Activated CD8-positive, alpha-beta T cell treated with anti-CD3 and anti-CD28 coated beads for 36 hours (primary cell): Measurements from ENCODE around the gene SOWAHA. TPM values are rescaled to one million over a fixed set of nuclear protein-coding genes. Genes with fewer than 3 reads are reported as not detected.
A peak's percentile ranks its signal among the peaks of the same experiment; 100 is the strongest.

Experiments used
- ATAC-seq: fragments of 200-7000 bp; cut with Tn5 transposase; one replicate; pipeline ENCODE4 v1.10.0; 2021; ENCODE audit warnings: mild to moderate bottlenecking, moderate library complexity
- CTCF ChIA-PET: fragments of 350-600 bp; sonication (Branson Sonifier 250); formaldehyde crosslinking; loops from one replicate; lab custom pipeline; 2021; ENCODE audit warnings: antibody characterized with exemption; lab: Charles Lee
- POLR2A ChIA-PET: fragments of 350-600 bp; sonication (Branson Sonifier 250); formaldehyde crosslinking; loops from one replicate; lab custom pipeline; 2021; ENCODE audit warnings: antibody characterized with exemption; lab: Charles Lee
- DNase-seq: peaks from one replicate; pipeline ENCODE4 v3.0.0-alpha.2; 2020
- H3K27ac Mint-ChIP-seq: one replicate; pipeline ENCODE4 v1.8.0; 2021; ENCODE audit warnings: mild to moderate bottlenecking, mixed read lengths
- H3K27me3 Mint-ChIP-seq: one replicate; pipeline ENCODE4 v1.8.0; 2021; ENCODE audit warnings: mixed read lengths
- H3K36me3 Mint-ChIP-seq: one replicate; pipeline ENCODE4 v1.8.0; 2021; ENCODE audit warnings: low read depth, mixed read lengths
- H3K4me1 Mint-ChIP-seq: one replicate; pipeline ENCODE4 v1.8.0; 2021; ENCODE audit warnings: low read depth, mixed read lengths
- H3K4me3 Mint-ChIP-seq: one replicate; pipeline ENCODE4 v1.8.0; 2021; ENCODE audit warnings: mild to moderate bottlenecking, moderate library complexity, mixed read lengths
- H3K9me3 Mint-ChIP-seq: one replicate; pipeline ENCODE4 v1.8.0; 2021; ENCODE audit warnings: mixed read lengths
- CTCF ChIP-seq: fragments of 200-600 bp; IDR thresholded peaks from one replicate; pipeline ENCODE4 v1.8.0; 2022; ENCODE audit warnings: antibody characterized with exemption, mild to moderate bottlenecking
- intact Hi-C: fragments of 100-400 bp; cut with micrococcal nuclease; formaldehyde crosslinking; loops from one replicate; pipeline ENCODE4 v1.10.0; 2022
- total RNA-seq, 2 experiments: library from RNA; stranded (reverse); gene quantifications; one replicate each; pipeline ENCODE4 v1.2.3, GENCODE V29; 2021

SOWAHA gene
- total RNA-seq, 2 experiments from 2014 or later, result not detected

DNA sequence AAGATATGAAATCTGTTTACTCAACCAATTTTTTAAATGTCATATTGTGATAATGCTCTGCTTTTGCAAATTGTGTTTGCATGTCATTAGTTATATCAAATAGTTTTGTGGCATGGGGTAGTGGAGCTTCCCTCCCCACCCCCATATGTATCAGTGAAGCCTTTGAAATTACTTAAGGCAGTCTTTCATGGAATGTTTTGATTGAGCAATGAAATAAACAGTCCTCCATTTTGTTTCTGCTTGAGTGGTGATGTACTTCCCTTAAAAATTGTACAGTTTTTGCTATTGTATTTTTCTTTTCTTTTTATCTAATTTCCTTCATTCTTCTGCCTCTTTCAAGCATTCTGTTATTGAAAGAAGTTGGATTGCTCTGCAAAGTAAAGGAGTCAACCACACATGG lies 3.5 kb downstream of the SOWAHA start:
- DNase-seq, result no peak
- no peaks in the 10 kb centered on the region for H3K9me3 Mint-ChIP-seq
- H3K4me1 Mint-ChIP-seq, result peaks cover 15% of the 10 kb centered on the region
- no peak overlapping the region for H3K27ac Mint-ChIP-seq
- TF ChIP-seq CTCF, result no peak
- no peak for ATAC-seq
- ChIA-PET CTCF (interaction anchor here (1.0 to 6.0 kb wide), 8 partner anchors 13 to 430 kb away, joined by 3 to 62 read pairs (median 6); partner anchors contain the start of genes CCNI2, KIF3A and SHROOM1), POLR2A (interaction anchor here (1.9 kb wide), 1 partner anchor 12 kb away, joined by 6 read pairs; no protein-coding TSS in a partner anchor)
- H3K4me3 Mint-ChIP-seq, result no peak overlapping the region
- no peaks in the 10 kb centered on the region for H3K36me3 Mint-ChIP-seq
- H3K27me3 Mint-ChIP-seq, result peaks cover 36% of the 10 kb centered on the region
- intact Hi-C loops, result no loop called here

GRCh38 chr5:132817011-132817410 lies 3.9 kb downstream of the SOWAHA start:
- Mint-ChIP-seq H3K36me3 (no peaks in the 10 kb centered on the region), H3K9me3 (no peaks in the 10 kb centered on the region), H3K27ac (no peak overlapping the region), H3K4me3 (no peak overlapping the region), H3K4me1 (peaks cover 15% of the 10 kb centered on the region), H3K27me3 (peaks cover 34% of the 10 kb centered on the region)
- ChIA-PET CTCF (interaction anchor here (0.9 to 6.0 kb wide), 12 partner anchors 9 to 431 kb away, joined by 3 to 62 read pairs (median 6); partner anchors contain the start of genes CCNI2, KIF3A and SHROOM1), POLR2A (interaction anchor here (0.8 to 1.9 kb wide), 2 partner anchors 12 to 15 kb away, joined by 3 to 6 read pairs; no protein-coding TSS in a partner anchor)
- TF ChIP-seq CTCF, result no peak
- intact Hi-C loops, result no loop called here
- ATAC-seq (no peak), DNase-seq (no peak)

- no peak for TF ChIP-seq CTCF
- peak; percentile 39 for DNase-seq
- no peak overlapping the region for H3K27ac Mint-ChIP-seq
- intact Hi-C loops, result no loop called here
- H3K36me3 Mint-ChIP-seq, result no peaks in the 10 kb centered on the region
- H3K9me3 Mint-ChIP-seq, result no peaks in the 10 kb centered on the region
- ChIA-PET POLR2A (interaction anchor here (1.0 to 1.8 kb wide), 3 partner anchors 12 to 329 kb away, joined by 3 to 4 read pairs (median 4); partner anchors contain the start of genes GDF9, IRF1 and UQCRQ), CTCF (interaction anchor here (1.0 to 6.0 kb wide), 50 partner anchors 8 to 450 kb away, joined by 3 to 62 read pairs (median 6); partner anchors contain the start of genes CCNI2, GDF9, IL13 and KIF3A)
- H3K27me3 Mint-ChIP-seq, result peaks cover 33% of the 10 kb centered on the region
- H3K4me1 Mint-ChIP-seq, result peaks cover 8% of the 10 kb centered on the region
- peak overlapping the region; percentile 64 for H3K4me3 Mint-ChIP-seq
- ATAC-seq, result peak; percentile 15
Measured at GRCh38 chr5:132819468-132819867, 6.4 kb downstream of the SOWAHA start.

DNA sequence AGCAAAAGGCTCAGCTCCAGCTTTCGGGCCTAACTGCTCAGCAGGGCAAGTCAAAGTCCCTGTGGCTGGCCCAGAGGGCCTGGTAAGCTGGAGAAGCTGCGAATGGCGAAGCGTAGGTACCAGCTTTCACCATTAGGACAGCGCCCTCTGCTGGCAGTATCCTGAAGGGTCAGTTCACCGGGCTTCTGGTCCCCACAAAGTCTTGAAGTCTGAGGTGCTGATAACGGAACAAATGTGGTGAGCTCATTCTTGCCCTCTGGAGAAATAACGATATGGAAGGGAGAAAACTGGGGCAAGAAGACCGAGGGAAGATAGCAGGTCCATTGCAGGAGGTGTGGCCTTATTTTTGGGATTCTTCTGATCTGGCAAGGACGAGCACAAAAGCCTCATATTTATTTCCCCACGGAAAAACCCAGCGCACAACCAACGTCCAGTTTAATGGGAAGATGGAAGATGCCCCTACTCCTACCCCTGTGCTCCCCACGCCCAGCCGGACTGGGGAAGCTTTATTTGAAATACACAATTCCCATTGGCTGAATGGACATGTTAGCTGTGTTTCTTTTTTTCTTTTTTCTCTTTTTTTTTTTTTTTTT lies 7.2 kb downstream of the SOWAHA start:
- H3K9me3 Mint-ChIP-seq, result no peaks in the 10 kb centered on the region
- H3K27ac Mint-ChIP-seq, result no peak overlapping the region
- no peak overlapping the region for H3K4me3 Mint-ChIP-seq
- POLR2A ChIA-PET, result interaction anchor here (1.0 to 1.8 kb wide), 2 partner anchors 46 to 330 kb away, joined by 4 read pairs; partner anchors contain the start of genes GDF9, IRF1 and UQCRQ
- peak; percentile 97 for DNase-seq
- H3K36me3 Mint-ChIP-seq, result no peaks in the 10 kb centered on the region
- H3K27me3 Mint-ChIP-seq, result peaks cover 38% of the 10 kb centered on the region
- intact Hi-C loops, result loop anchor here (1.0 to 10.0 kb wide), 3 partner anchors 73 to 435 kb away; partner anchors contain the start of gene CCNI2
- CTCF ChIA-PET, result interaction anchor here (0.6 to 6.0 kb wide), 75 partner anchors 9 to 451 kb away, joined by 3 to 62 read pairs (median 4); partner anchors contain the start of genes CCNI2, GDF9, IL13 and KIF3A
- peak; percentile 89 for TF ChIP-seq CTCF
- ATAC-seq, result peak; percentile 83
- H3K4me1 Mint-ChIP-seq, result peaks cover 10% of the 10 kb centered on the region
